SH-SY5Y (cell line): ENCODE results near the gene NOTCH3.

Source experiments
- GATA2 ChIP-seq: IDR thresholded peaks from 2 replicates; pipeline ENCODE4 v1.6.1; 2011; ENCODE audit warnings: mild to moderate bottlenecking, low read depth, low read length
- GATA3 ChIP-seq: IDR thresholded peaks from 2 replicates; pipeline ENCODE4 v1.6.1; 2011; ENCODE audit warnings: low read depth, mild to moderate bottlenecking, low read length, moderate library complexity

DNA sequence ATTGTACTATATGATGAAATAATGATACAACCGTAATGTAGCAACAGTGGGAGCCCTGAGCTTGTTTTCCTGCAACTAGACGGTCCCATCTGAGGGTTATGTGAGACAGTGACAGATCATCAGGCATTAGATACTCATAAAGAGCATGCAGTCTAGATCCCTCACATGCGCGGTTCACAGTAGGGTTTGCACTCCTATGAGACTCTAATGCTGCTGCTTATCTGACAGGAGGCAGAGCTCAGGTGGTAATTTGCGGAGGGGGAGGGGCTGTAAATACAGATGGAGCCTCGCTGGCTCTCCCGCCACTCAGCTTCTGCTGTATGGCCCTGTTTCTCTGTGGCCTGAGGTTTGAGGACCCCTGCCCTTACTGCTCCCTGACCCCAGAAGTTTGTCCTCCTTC is 17.7 kb upstream of the NOTCH3 start:
- TF ChIP-seq GATA3, result no peak
- TF ChIP-seq GATA2, result no peak
